HG03039 (cell line): ENCODE results near the gene ZSWIM5.
"Not testable (repeated sequence)": the region's sequence is repeated elsewhere in the genome, so short reads cannot be mapped to it uniquely, and the experiment has no call there.

ENCODE experiments used
- ATAC-seq: cut with Tn5 transposase; IDR thresholded peaks from one replicate; pipeline ENCODE4 v1.9.1; 2021; ENCODE audit warnings: mild to moderate bottlenecking, moderate library complexity; ENCODE audit not compliant: unreplicated experiment

Gene ZSWIM5

GRCh38 chr1:45205910-45206721, at the start of gene ZSWIM5:
ZSWIM5 (minus strand) TSS chr1:45206605; CDS start chr1:45206350, 255 bp downstream.
- ATAC-seq, result no peak

GRCh38 chr1:45254490-45254889, 48.1 kb upstream of the ZSWIM5 start:
- ATAC-seq, result no peak

- no peak for ATAC-seq
Observed at GRCh38 chr1:45250544-45250943, 44.1 kb upstream of the ZSWIM5 start.

GRCh38 chr1:45248004-45248403, 41.6 kb upstream of the ZSWIM5 start:
- ATAC-seq, result not testable (repeated sequence)

GRCh38 chr1:45246760-45247159, 40.4 kb upstream of the ZSWIM5 start:
- ATAC-seq, result no peak

GRCh38 chr1:45246359-45246758, 40.0 kb upstream of the ZSWIM5 start:
- ATAC-seq, result not testable (repeated sequence)

GRCh38 chr1:45244660-45245059, 38.3 kb upstream of the ZSWIM5 start:
- no peak for ATAC-seq

GRCh38 chr1:45243476-45244343, 37.3 kb upstream of the ZSWIM5 start:
- ATAC-seq, result no peak

GRCh38 chr1:45238846-45239245, 32.4 kb upstream of the ZSWIM5 start:
- no peak for ATAC-seq

GRCh38 chr1:45236136-45236535, 29.7 kb upstream of the ZSWIM5 start:
- ATAC-seq, result no peak

GRCh38 chr1:45230537-45230936, 24.1 kb upstream of the ZSWIM5 start:
- no peak for ATAC-seq

- ATAC-seq, result no peak
Observed at GRCh38 chr1:45225598-45225997, 19.2 kb upstream of the ZSWIM5 start.

- not testable (repeated sequence) for ATAC-seq
Observed at GRCh38 chr1:45223710-45224109, 17.3 kb upstream of the ZSWIM5 start.

- ATAC-seq, result no peak
Observed at GRCh38 chr1:45221716-45222115, 15.3 kb upstream of the ZSWIM5 start.

GRCh38 chr1:45216861-45217260, 10.5 kb upstream of the ZSWIM5 start:
- ATAC-seq, result no peak

- ATAC-seq, result no peak
Observed at GRCh38 chr1:45216200-45216541, 9.8 kb upstream of the ZSWIM5 start.

GRCh38 chr1:45215485-45216199, 9.2 kb upstream of the ZSWIM5 start:
- no peak for ATAC-seq

GRCh38 chr1:45213892-45214291, 7.5 kb upstream of the ZSWIM5 start:
- ATAC-seq, result no peak

- no peak for ATAC-seq
Observed at GRCh38 chr1:45211076-45211475, 4.7 kb upstream of the ZSWIM5 start.

GRCh38 chr1:45206808-45207623, 611 bp upstream of the ZSWIM5 start:
- no peak for ATAC-seq
